GM21447 (cell line): Measurements from ENCODE around the gene MCTP1.
A peak's percentile ranks its signal among the peaks of the same experiment; 100 is the strongest.
"Not testable (repeated sequence)": the region's sequence is repeated elsewhere in the genome, so short reads cannot be mapped to it uniquely, and the experiment has no call there.

ENCODE experiments used
- ATAC-seq: cut with Tn5 transposase; IDR thresholded peaks from one replicate; pipeline ENCODE4 v1.9.1; 2021; ENCODE audit not compliant: unreplicated experiment

The MCTP1 gene

DNA sequence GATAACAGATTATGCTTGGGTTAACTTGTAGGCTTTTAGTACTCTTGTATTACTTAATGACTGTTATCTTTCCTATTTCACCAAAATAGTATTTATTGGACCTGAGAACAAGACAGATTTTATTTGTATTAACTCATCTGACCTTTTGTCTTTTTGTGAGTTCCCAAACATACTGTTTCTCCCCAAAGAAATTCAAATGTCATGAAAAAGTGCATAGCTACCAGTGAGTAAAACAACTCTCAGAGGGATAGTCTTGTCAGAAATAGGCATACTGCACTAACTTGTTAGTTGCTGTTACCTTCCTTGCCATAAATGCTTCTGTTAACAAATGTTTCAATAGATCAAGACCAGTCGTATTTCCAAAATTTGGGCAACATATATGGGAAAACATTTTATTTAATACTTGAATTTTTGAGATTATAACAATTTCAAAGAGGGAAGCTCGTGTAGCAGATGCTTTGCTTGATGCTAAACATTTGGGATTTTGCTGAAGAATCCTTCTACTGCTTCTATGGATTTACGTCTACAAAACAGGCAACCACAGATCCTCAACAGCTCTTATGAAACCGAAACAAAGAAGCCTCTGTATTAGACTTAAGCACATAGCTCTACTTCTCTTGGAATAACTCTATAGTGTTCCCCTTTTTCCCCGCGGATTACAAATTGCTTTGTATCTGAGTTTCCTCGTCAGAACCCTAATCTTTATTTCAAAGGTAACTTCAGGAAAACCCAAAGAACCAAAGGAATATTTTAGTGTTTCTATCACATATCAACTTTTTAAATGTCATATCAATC is 248.8 kb downstream of the MCTP1 start:
- no peak for ATAC-seq

GRCh38 chr5:95032801-95033200 is 252.1 kb downstream of the MCTP1 start:
- no peak for ATAC-seq

DNA sequence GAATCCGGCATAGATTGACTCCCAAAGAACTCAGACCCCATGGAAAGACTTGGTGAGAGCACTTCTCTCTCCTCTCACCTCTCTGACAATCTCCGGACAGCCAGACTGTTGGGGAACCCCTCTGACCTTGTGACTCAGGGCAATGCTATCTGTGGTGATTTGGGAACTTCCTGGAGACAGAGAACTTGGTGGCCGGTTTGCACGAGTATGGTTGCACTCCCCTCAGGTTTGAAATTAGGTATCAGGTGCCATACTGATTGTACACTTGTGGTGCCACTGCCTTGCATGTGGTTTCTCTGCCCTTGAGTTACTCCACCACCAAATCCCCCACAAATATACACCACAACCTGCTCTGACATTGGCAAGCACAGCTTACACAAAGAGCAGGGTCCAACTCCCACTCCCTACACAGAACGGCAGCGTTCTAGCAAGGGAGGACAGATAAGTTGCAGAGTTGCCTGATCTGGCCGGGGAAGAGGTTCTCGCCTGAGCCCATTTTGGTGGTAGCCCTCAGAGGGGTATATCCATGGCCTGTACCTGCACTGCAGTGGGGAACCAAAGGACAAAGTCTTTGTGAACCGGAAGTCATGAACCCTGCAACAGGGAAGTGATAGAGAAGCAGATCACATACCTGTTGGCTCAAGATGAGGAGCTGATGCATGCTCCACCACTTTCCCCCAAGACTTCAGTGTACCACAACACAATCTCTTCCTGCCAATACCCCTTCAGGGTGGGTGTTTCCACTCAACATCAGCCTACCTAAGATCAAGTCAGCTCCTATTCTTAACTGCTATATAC is 255.1 kb downstream of the MCTP1 start:
- ATAC-seq: no peak

GRCh38 chr5:95027775-95028174 is 257.1 kb downstream of the MCTP1 start:
- ATAC-seq: peak; percentile 35

- ATAC-seq: peak; percentile 47
Measured at GRCh38 chr5:95027151-95027721, 257.7 kb downstream of the MCTP1 start.

DNA sequence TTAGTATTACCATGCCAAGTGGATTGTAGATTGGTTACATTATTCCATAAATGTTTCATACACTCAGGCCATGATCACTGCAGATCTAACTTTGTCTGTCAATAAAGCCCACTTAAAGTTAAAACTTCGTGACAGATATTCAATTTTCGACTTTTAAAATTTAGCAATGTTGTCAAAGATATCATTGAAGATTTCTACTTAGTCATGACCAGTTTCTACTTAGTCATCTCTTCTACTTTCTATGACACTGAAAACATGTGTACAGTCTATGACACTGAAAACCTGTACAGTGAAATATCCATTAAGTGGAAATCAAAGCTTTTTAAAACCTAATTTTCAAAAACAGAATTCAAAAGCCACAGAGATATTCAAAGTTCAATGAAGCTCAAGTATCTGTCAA is 258.2 kb downstream of the MCTP1 start:
- no peak for ATAC-seq

DNA sequence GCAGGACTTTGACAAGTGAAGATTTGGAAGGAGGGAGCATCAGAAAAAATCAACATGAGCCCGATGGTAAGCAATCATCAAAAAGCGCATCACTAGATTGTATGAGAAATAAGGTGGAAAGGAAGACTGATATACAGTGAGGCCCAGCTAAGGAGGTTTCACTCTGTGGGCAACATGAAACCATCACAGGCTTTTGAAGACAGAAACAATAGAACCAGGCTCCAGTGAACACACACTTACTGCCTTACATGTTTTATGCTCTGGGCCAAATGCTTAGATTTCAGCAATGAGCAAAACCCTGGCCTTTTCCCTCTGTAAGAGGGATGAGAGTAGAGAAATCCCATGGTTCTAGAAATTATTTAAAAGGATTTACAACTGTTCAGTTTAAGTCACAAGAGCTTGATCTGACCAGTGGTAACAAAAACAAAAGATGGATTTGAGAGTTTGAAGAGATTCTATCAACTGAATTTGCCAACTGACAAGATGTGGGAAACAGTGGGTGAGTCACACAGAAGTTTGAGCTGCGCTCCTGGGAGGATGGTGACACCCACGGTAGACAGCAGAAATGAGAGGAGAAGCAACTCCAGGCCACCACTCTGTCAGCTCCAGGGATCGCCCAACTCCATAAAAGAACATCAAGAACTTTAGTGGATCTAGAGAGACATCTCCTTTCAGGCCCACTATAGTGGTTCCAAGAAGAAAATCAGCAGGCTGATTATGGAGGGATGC is 261.8 kb downstream of the MCTP1 start:
- peak; percentile 74 for ATAC-seq

DNA sequence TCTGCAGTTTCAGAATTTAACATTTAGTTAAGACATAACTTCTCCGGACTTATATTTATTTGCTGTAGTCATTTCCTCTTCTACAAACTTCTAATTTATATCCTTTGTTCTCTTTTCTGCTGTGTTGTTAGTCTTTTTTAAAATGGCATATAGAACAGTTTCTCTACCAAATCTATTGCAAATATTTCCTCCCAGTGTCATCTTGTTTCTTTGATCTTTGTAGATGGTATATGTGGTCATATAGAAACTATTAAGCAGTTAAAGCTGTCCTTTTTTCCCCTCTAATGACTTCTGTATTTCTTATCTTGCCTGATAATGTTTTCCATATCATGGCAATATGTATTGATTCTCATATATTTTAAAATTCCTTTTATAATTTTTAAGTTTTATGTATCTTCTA is 264.5 kb downstream of the MCTP1 start:
- no peak for ATAC-seq

- no peak for ATAC-seq
Measured at GRCh38 chr5:95018946-95019345, 265.9 kb downstream of the MCTP1 start.

GRCh38 chr5:95018511-95018910 is 266.4 kb downstream of the MCTP1 start:
- no peak for ATAC-seq

DNA sequence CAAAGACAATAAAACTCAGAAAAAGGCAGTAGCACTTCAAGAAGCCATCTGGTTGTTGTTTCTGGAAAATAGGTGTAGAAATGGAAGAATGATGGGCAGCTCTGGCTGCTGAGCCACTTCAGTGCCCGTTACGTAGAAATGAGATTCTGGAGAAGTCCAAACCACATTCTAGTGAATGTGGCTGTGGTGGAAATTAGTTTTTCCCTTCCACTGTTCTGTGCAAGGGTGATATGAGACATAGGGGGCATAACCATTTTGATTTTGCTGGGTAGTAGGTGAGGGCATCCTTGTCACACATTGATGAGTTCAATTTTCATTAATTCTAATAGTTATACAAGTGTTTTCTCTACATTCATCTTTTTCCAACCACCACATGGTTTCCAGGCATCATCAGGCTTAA is 275.1 kb downstream of the MCTP1 start:
- ATAC-seq: no peak

- peak; percentile 81 for ATAC-seq
Measured at GRCh38 chr5:95007921-95008597, 276.8 kb downstream of the MCTP1 start.

- ATAC-seq: no peak
Measured at GRCh38 chr5:95005811-95006210, 279.1 kb downstream of the MCTP1 start.

DNA sequence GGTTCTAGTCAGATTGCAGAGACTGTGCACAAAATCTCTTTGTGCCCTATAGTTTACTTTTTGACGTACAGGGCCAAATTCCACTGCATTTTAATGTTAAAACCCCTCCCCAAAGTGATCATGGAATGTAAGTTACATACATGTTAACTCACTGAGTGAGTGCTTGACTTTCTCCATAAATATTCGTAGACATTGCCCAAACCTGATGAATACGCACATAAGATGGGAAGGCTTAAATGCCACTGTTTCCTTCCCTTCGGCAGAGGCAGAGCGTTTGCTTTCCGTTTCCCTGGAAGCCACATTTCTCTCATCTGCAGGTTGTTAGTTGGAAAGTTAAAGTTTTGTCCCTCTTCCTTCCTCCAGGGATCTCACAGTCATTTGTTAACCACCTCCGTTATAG is 286.2 kb downstream of the MCTP1 start:
- ATAC-seq: no peak

DNA sequence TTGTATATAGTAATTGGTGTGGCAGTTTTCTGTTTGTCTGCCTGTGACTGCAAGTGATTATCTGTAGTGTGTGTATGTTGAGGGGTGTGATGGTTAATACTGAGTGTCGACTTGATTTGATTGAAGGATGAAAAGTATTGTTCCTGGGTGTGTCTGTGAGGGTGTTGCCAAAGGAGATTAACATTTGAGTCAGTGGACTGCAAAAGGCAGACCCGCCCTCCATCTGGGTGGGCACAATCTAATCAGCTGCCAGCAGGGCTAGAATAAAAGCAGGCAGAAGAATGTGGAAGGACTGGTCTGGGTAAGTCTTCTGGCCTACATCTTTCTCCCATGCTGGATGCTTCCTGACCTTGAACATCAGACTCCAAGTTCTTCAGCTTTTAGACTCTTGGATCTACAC is 290.4 kb downstream of the MCTP1 start:
- ATAC-seq: not testable (repeated sequence)

- ATAC-seq: no peak
Measured at GRCh38 chr5:94993491-94993890, 291.4 kb downstream of the MCTP1 start.

- peak; percentile 90 for ATAC-seq
Measured at GRCh38 chr5:94992325-94992724, 292.6 kb downstream of the MCTP1 start.

- ATAC-seq: no peak
Measured at GRCh38 chr5:94983861-94984535, 300.9 kb downstream of the MCTP1 start.

DNA sequence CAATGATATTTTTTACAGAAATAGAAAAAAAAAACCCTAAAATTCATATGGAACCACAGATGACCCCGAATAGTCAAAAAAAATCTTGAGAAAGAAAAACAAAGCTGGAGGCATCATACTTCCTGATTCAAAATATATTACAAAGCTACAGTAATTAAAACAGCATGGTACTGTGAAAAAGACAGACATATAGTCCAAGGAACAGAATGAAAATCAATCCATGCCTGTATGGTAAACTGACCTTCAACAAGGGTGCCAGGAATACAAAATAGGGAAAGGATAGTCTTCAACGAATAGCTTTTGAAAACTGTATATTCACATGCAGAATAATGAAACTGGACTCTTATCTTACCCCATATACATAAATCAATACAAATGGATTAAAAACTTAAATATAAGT is 307.5 kb downstream of the MCTP1 start:
- ATAC-seq: no peak

DNA sequence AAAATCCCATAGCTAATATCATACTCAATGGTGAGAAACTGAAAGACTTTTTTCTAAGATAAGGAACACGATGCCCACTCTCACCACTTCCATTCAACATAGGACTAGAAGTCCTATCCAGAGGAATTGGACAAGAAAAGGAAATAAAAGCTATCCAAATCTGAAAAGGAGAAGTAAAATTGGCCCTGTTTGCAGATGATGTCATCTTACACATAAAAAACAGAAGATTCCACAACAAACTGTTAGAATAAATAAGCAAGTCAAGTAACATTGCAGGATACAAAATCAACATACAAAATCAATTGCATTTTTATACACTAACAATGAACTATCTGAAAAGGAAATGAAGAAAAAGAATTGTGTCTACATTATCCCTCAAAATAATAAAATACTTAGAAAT is 308.0 kb downstream of the MCTP1 start:
- ATAC-seq: no peak
